Measurements from ENCODE around the gene DTNA.

DTNA gene

GRCh38 chr18:34744569-34744968 is 34.5 kb downstream of the DTNA start:
- DNase-seq (ENCODE audit: extremely low spot score): no peak
- no peak for TF ChIP-seq NFRKB (IDR thresholded peaks at IDR 0.05)
- no peak for TF ChIP-seq L3MBTL2 (conservative IDR thresholded peaks at IDR 0.05)
- no peak for TF ChIP-seq TARDBP (IDR thresholded peaks at IDR 0.05)
- POLR2A ChIA-PET: no interaction called here
- CTCF ChIA-PET: interaction anchor here (1.3 kb wide), 1 partner anchor 15 kb away, joined by 4 read pairs; no protein-coding TSS in a partner anchor

GRCh38 chr18:34746614-34747013 is 36.5 kb downstream of the DTNA start:
- CTCF ChIA-PET: no interaction called here
- DNase-seq (ENCODE audit: extremely low spot score): no peak
- POLR2A ChIA-PET: no interaction called here
- TF ChIP-seq FOXK2 (IDR thresholded peaks at IDR 0.05) (no peak), BHLHE40 (IDR thresholded peaks at IDR 0.05; ENCODE audit: borderline replicate concordance) (no peak), L3MBTL2 (conservative IDR thresholded peaks at IDR 0.05) (no peak), HDGF (IDR thresholded peaks at IDR 0.05; ENCODE audit: borderline replicate concordance) (no peak), PKNOX1 (IDR thresholded peaks at IDR 0.05) (no peak), NFRKB (IDR thresholded peaks at IDR 0.05) (no peak), LEF1 (IDR thresholded peaks at IDR 0.05; ENCODE audit: borderline replicate concordance) (no peak), ELF4 (IDR thresholded peaks at IDR 0.05) (no peak), SUZ12 (IDR thresholded peaks at IDR 0.05) (no peak), ARNT (IDR thresholded peaks at IDR 0.05) (no peak), ZNF384 (IDR thresholded peaks at IDR 0.05) (no peak), CTBP1 (IDR thresholded peaks at IDR 0.05; ENCODE audit: borderline replicate concordance) (no peak), FOXM1 (IDR thresholded peaks at IDR 0.05; ENCODE audit: borderline replicate concordance) (no peak), FOXA1 (IDR thresholded peaks at IDR 0.05) (no peak), SP1 (IDR thresholded peaks at IDR 0.05) (no peak), TARDBP (IDR thresholded peaks at IDR 0.05) (no peak)

GRCh38 chr18:34749721-34750120 is 39.6 kb downstream of the DTNA start:
- TF ChIP-seq SUZ12 (IDR thresholded peaks at IDR 0.05) (no peak), LEF1 (IDR thresholded peaks at IDR 0.05; ENCODE audit: borderline replicate concordance) (no peak), PKNOX1 (IDR thresholded peaks at IDR 0.05) (no peak), L3MBTL2 (conservative IDR thresholded peaks at IDR 0.05) (no peak), CTBP1 (IDR thresholded peaks at IDR 0.05; ENCODE audit: borderline replicate concordance) (no peak), ARNT (IDR thresholded peaks at IDR 0.05) (no peak), FOXM1 (IDR thresholded peaks at IDR 0.05; ENCODE audit: borderline replicate concordance) (no peak), ELF4 (IDR thresholded peaks at IDR 0.05) (no peak), FOXA1 (IDR thresholded peaks at IDR 0.05) (no peak)
- CTCF ChIA-PET: interaction anchor here (1.3 kb wide), 1 partner anchor 88 kb away, joined by 4 read pairs; no protein-coding TSS in a partner anchor
- POLR2A ChIA-PET: no interaction called here
- no peak for DNase-seq (ENCODE audit: extremely low spot score)

DNA sequence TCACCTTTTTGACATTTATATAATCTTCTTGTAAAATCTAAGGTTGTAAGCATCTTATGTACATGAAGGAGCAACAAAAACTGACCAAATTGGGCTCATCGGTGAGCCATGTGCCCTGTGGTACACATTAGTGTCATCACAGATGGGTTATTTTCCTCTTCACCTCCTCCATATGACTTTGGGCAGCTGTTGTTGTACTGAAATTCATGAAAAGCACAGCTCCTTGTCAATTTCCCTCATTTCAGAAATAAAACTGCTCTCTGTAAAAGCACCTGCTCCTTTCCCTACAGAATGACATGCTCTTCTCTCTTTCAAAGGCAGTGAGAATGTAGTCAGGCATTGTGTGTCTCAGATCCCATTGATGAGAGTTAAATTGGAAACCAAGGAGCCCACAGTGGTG is 42.0 kb downstream of the DTNA start:
- ChIA-PET CTCF (interaction anchor here (1.4 kb wide), 1 partner anchor 13 kb away, joined by 3 read pairs; no protein-coding TSS in a partner anchor), POLR2A (no interaction called here)
- DNase-seq (ENCODE audit: extremely low spot score): no peak
- TF ChIP-seq ELF4 (IDR thresholded peaks at IDR 0.05) (no peak), ARNT (IDR thresholded peaks at IDR 0.05) (no peak), FOXK2 (IDR thresholded peaks at IDR 0.05) (no peak), PKNOX1 (IDR thresholded peaks at IDR 0.05) (no peak), BHLHE40 (IDR thresholded peaks at IDR 0.05; ENCODE audit: borderline replicate concordance) (no peak), L3MBTL2 (conservative IDR thresholded peaks at IDR 0.05) (no peak), CTBP1 (IDR thresholded peaks at IDR 0.05; ENCODE audit: borderline replicate concordance) (no peak), LEF1 (IDR thresholded peaks at IDR 0.05; ENCODE audit: borderline replicate concordance) (no peak), SUZ12 (IDR thresholded peaks at IDR 0.05) (no peak)

GRCh38 chr18:34754300-34754699 is 44.2 kb downstream of the DTNA start:
- POLR2A ChIA-PET: no interaction called here
- CTCF ChIA-PET: no interaction called here
- DNase-seq (ENCODE audit: extremely low spot score): no peak
- TF ChIP-seq SP1 (IDR thresholded peaks at IDR 0.05): no peak
- no peak for TF ChIP-seq TARDBP (IDR thresholded peaks at IDR 0.05)
- no peak for TF ChIP-seq SUZ12 (IDR thresholded peaks at IDR 0.05)
- no peak for TF ChIP-seq LEF1 (IDR thresholded peaks at IDR 0.05; ENCODE audit: borderline replicate concordance)
- TF ChIP-seq NFRKB (IDR thresholded peaks at IDR 0.05): no peak
- no peak for TF ChIP-seq ARNT (IDR thresholded peaks at IDR 0.05)
- TF ChIP-seq PKNOX1 (IDR thresholded peaks at IDR 0.05): no peak
- TF ChIP-seq ZNF384 (IDR thresholded peaks at IDR 0.05): no peak
- TF ChIP-seq ELF4 (IDR thresholded peaks at IDR 0.05): no peak
- no peak for TF ChIP-seq CTBP1 (IDR thresholded peaks at IDR 0.05; ENCODE audit: borderline replicate concordance)
- no peak for TF ChIP-seq FOXA1 (IDR thresholded peaks at IDR 0.05)
- no peak for TF ChIP-seq BHLHE40 (IDR thresholded peaks at IDR 0.05; ENCODE audit: borderline replicate concordance)
- no peak for TF ChIP-seq L3MBTL2 (conservative IDR thresholded peaks at IDR 0.05)
- TF ChIP-seq FOXK2 (IDR thresholded peaks at IDR 0.05): no peak
- no peak for TF ChIP-seq HDGF (IDR thresholded peaks at IDR 0.05; ENCODE audit: borderline replicate concordance)
- TF ChIP-seq FOXM1 (IDR thresholded peaks at IDR 0.05; ENCODE audit: borderline replicate concordance): no peak

DNA sequence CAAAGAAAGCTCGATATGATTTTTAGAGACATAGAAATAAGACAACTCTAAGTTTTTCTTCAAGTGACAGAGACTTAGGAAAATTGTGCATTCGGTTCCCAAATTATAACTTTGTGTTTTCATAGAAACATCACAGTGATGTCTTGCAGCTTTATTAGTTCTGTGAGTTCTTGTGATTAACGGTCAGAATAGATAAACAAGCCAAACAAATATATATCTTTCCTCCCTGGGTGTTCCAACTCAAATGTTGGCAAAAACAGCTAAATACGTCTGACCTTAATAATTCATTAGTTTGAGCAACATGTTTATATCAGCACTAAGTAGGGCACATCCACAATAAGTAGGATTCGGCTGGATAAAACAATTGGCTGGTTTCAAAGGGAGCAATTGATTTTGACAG is 47.6 kb downstream of the DTNA start:
- DNase-seq (ENCODE audit: extremely low spot score): no peak
- POLR2A ChIA-PET: no interaction called here
- CTCF ChIA-PET: no interaction called here
- TF ChIP-seq LEF1 (IDR thresholded peaks at IDR 0.05; ENCODE audit: borderline replicate concordance): no peak
- TF ChIP-seq SUZ12 (IDR thresholded peaks at IDR 0.05): no peak

Measured in HEK293T (cell line).